Mucosa of descending colon (tissue), 3 donors: Measurements from ENCODE around the gene ACTR10. TPM values are rescaled to one million over a fixed set of nuclear protein-coding genes. Genes with fewer than 3 reads are reported as not detected.

Experiments used
- ATAC-seq: fragments of 200-7000 bp; cut with Tn5 transposase; one replicate; pipeline ENCODE4 v1.9.1; 2020; ENCODE audit warnings: mild to moderate bottlenecking, moderate library complexity
- DNase-seq, 3 donors: peaks; one replicate each; pipeline ENCODE4 v3.0.0-alpha.2; 2020
- H3K36me3 ChIP-seq: fragments of 200-600 bp; one replicate; pipeline ENCODE4 v1.8.0; 2021; ENCODE audit warnings: low read depth, mild to moderate bottlenecking
- H3K4me1 ChIP-seq: fragments of 200-600 bp; one replicate; pipeline ENCODE4 v1.8.0; 2021; ENCODE audit warnings: low read depth, mild to moderate bottlenecking
- H3K4me3 ChIP-seq: fragments of 200-600 bp; one replicate; pipeline ENCODE4 v1.8.0; 2021; ENCODE audit warnings: mild to moderate bottlenecking
- H3K9me3 ChIP-seq: fragments of 200-600 bp; one replicate; pipeline ENCODE4 v1.8.0; 2021; ENCODE audit warnings: mild to moderate bottlenecking
- intact Hi-C, 2 donors: fragments of 100-400 bp; cut with DNase I in 1 of 2; cut with micrococcal nuclease in 1 of 2; formaldehyde crosslinking; loops; one replicate each; pipeline versions ENCODE4 v1.11.0 to v1.11.1; 2022; cut with DNase I, micrococcal nuclease
- total RNA-seq, 3 donors: library from RNA; stranded (reverse); fragmentation: NEBNext Ultra II Directional in 2 of 3; extraction: Animal tissue kit (Norgen Biotek cat#: 25700) in 2 of 3; gene quantifications; one replicate each; pipeline versions ENCODE4 v1.2.1 to v1.2.4, GENCODE V29; 2021 to 2023
- TF ChIP-seq, protein P1 (sequence below): fragments of 200-600 bp; IDR thresholded peaks from one replicate; pipeline ENCODE4 v1.8.0; 2022; ENCODE audit warnings: antibody characterized with exemption, mild to moderate bottlenecking
- donor health status: DM: no; HTN: no; CAD: no; lungs with moderate emphysema.
- donor health status: DM: no; HTN: no; CAD: no.
- donor health status: DM: no; HTN: yes; CAD: no.

ACTR10 gene
- total RNA-seq, 3 donors from 2014 or later, result 53.1 to 56.5 (median 54.1) TPM

DNA sequence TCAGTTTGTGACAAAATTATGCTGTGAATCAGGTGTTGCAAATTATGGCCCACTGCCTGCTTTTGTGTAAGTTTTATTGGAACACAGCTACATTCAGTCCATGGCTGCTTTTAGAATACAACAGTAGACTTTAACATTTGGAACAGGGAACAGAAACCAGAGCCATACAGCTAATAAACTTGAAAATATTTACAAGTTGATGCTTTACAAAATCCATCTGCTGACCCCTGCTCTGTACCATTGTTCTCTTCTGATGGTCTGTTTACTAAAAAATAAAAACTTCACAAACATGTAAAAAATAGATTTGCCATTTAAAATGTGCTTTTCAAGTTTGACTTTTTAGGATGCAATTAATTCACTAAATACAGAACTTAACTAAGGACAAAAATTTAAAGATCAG lies 65.5 kb downstream of the ACTR10 start:
- no peaks in the 10 kb centered on the region for H3K9me3 ChIP-seq
- ATAC-seq (no peak), DNase-seq (no peak)
- intact Hi-C loops, result no loop called here
- TF ChIP-seq, protein P1, sequence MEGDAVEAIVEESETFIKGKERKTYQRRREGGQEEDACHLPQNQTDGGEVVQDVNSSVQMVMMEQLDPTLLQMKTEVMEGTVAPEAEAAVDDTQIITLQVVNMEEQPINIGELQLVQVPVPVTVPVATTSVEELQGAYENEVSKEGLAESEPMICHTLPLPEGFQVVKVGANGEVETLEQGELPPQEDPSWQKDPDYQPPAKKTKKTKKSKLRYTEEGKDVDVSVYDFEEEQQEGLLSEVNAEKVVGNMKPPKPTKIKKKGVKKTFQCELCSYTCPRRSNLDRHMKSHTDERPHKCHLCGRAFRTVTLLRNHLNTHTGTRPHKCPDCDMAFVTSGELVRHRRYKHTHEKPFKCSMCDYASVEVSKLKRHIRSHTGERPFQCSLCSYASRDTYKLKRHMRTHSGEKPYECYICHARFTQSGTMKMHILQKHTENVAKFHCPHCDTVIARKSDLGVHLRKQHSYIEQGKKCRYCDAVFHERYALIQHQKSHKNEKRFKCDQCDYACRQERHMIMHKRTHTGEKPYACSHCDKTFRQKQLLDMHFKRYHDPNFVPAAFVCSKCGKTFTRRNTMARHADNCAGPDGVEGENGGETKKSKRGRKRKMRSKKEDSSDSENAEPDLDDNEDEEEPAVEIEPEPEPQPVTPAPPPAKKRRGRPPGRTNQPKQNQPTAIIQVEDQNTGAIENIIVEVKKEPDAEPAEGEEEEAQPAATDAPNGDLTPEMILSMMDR, result no peak
- no peaks in the 10 kb centered on the region for H3K4me1 ChIP-seq
- H3K36me3 ChIP-seq, result peaks cover 7% of the 10 kb centered on the region
- no peak overlapping the region for H3K4me3 ChIP-seq

GRCh38 chr14:58270628-58271027 lies 70.7 kb downstream of the ACTR10 start:
- TF ChIP-seq, protein P1, result no peak
- no peaks in the 10 kb centered on the region for H3K36me3 ChIP-seq
- intact Hi-C loops, result no loop called here

GRCh38 chr14:58272588-58273372 lies 72.8 kb downstream of the ACTR10 start:
- intact Hi-C loops, result no loop called here
- Histone ChIP-seq H3K4me1 (no peaks in the 10 kb centered on the region), H3K36me3 (no peaks in the 10 kb centered on the region), H3K4me3 (no peak overlapping the region), H3K9me3 (no peaks in the 10 kb centered on the region)
- DNase-seq (peak in 1 of 3 donors; percentile 34), ATAC-seq (peak; percentile 68)
- TF ChIP-seq, protein P1, result no peak

More at GRCh38 chr14:58270628-58271027, 70.7 kb downstream of the ACTR10 start:
- Histone ChIP-seq H3K4me3 (no peak overlapping the region), H3K4me1 (no peaks in the 10 kb centered on the region), H3K9me3 (no peaks in the 10 kb centered on the region)
- ATAC-seq, result no peak
- DNase-seq, result no peak

GRCh38 chr14:58274881-58275280 lies 74.9 kb downstream of the ACTR10 start:
- TF ChIP-seq, protein P1, result no peak
- H3K4me3 ChIP-seq, result no peak overlapping the region
- H3K4me1 ChIP-seq, result no peaks in the 10 kb centered on the region
- H3K36me3 ChIP-seq, result no peaks in the 10 kb centered on the region
- DNase-seq, result no peak
- ATAC-seq, result no peak
- intact Hi-C loops, result no loop called here
- no peaks in the 10 kb centered on the region for H3K9me3 ChIP-seq

DNA sequence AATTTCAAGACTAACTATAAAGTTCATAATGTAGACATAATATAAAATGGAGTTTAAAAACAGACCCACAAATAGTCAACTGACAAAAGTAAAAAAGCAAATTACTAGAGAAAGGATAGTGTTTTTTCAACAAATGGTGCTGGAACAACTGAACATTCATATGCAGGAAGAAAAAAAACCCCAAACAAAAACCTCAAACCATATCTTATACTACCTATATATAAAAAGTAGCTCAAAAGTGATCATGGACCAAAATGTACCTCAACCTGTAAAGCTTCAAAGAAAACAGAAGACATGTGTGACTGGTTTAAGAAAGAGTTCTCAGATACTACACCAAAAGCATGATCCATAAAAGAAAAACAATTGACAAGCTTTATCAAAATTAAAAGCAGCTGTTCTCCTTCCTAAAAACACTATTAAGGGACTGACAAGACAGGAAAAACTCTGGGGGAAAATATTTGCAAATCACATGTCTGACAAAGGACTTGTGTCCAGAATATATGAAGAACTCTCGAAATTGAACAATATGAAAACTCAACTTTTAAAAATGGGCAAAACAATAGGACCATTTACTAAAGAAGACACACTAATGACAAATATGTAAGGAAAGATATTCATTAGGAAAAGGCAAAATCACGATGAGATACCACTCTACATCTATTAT lies 75.7 kb downstream of the ACTR10 start:
- ATAC-seq (no peak), DNase-seq (no peak)
- H3K4me3 ChIP-seq, result no peak overlapping the region
- H3K9me3 ChIP-seq, result no peaks in the 10 kb centered on the region
- no peaks in the 10 kb centered on the region for H3K36me3 ChIP-seq
- TF ChIP-seq, protein P1, result no peak
- no peaks in the 10 kb centered on the region for H3K4me1 ChIP-seq
- intact Hi-C loops, result no loop called here
